NB4 (cell line): ENCODE results near the gene RXRA.

ENCODE experiments used
- CTCF ChIP-seq: IDR thresholded peaks from one replicate; pipeline ENCODE4 v1.5.1; 2012; ENCODE audit warnings: low read depth, low read length
- POLR2A ChIP-seq: IDR thresholded peaks from 2 replicates; pipeline ENCODE4 v1.6.1; 2011; ENCODE audit warnings: mild to moderate bottlenecking; ENCODE audit not compliant: insufficient read length; ENCODE audit errors: extremely low read depth

- TF ChIP-seq CTCF (no peak), POLR2A (no peak)
Observed at GRCh38 chr9:134327671-134328231, 1.5 kb downstream of the RXRA start.
